HG03175 (cell line): ENCODE results near the gene RAB29.

Experiments
- ATAC-seq: cut with Tn5 transposase; IDR thresholded peaks from one replicate; pipeline ENCODE4 v1.9.1; 2021; ENCODE audit warnings: mild to moderate bottlenecking, moderate library complexity; ENCODE audit not compliant: unreplicated experiment

RAB29 gene

DNA sequence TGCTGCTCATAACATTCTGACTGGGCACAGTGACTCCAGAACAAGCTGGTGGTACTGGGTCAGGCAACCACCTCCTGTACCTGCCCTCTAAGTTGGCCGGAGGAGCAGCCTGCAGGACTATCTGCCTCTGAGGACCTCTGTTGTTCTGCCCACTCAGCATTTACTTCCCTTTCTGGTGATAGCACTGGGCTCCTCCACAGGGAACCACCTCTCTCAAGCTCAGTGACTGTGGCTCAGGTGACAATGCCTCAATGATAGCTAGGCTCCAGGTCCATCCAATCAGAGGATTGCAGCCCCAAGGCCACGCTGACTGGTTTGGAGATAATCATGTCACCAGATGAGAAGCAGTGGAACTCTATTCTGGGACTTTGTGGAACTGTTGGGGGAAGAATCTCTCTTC lies 21.9 kb upstream of the RAB29 start:
- ATAC-seq, result no peak

DNA sequence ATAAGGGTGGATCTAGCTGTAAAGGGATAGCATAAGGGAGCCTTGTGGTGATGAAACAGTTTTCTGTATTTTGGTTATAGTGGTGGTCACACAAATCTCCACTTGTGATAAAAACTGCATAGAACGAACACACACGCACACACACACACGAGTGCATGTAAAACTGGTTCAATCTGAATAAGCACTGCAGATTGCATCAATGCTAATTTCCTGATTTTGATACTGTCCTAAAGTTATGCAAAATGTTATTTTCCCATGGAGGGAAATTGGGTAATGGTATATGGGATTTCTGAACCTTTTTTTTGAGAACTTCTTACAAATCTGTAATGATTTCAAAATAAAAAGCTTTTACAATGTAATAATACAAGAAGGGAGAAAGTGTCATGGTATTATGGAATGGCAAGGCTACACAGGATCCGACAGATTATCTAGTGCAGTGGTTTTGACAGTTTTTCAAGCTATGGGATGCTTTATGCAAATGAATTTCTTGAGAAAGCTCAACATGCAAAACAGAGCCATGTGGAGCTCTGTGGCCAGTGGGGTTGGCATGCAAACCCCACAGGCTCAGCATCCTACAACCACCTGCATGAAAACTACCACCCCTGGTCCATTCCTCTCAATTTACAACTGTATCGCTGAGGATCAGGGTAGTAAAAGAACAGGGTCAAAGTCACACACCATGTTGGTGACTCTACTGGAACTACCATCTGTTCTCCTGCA lies 18.9 kb upstream of the RAB29 start:
- peak; percentile 63 for ATAC-seq

DNA sequence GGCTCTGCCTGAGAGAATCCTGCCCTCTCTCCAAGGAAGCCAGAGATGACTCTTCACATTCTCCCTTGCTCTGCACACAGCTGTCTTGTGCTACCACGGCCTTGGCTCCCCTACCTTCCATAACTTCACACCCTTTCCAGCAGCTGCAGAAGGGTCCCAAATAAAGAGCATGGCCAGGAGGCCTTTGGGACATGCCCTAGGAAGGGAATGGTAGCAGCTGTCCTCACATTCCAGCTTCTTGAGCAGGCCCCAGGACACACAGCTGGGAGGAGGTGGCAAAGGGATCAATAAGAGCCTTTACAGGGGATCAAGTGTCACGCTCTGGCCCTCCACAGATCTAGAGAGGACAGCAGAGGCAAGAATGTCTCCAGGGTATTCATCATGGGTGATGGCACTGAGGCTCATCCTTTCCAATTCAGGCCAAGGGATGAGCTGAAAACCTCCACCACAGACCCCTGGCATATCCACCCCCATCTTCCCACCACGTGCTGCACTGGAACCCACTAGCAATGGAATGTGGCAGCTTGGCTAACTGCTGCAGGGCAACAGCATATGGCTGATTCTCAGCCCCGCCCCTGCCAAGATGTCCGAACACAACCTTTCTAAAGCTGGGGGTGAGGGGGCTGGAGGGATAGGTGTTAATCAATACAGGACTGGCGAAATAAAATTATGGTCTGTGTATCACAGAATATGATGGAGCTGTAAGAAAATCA lies 17.8 kb upstream of the RAB29 start:
- ATAC-seq, result no peak

DNA sequence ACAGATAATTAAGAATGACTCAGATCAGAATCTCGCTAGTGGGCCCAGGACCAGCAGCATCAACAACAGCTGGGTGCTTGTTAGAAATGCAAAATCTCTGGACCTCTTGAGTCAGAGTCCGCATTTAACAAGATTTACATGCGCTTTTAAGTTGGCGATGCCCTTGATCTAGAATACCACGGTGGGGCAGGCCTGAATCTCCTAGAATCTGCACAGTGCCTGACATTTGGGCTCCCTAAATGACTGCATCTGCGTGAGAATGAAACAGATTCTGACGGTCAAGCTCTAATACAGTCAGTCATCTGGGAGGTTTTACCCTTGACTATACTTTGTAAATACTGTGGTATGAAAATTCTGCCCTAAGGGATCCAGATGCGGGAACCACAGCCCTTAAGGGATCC lies 17.2 kb upstream of the RAB29 start:
- ATAC-seq, result no peak

DNA sequence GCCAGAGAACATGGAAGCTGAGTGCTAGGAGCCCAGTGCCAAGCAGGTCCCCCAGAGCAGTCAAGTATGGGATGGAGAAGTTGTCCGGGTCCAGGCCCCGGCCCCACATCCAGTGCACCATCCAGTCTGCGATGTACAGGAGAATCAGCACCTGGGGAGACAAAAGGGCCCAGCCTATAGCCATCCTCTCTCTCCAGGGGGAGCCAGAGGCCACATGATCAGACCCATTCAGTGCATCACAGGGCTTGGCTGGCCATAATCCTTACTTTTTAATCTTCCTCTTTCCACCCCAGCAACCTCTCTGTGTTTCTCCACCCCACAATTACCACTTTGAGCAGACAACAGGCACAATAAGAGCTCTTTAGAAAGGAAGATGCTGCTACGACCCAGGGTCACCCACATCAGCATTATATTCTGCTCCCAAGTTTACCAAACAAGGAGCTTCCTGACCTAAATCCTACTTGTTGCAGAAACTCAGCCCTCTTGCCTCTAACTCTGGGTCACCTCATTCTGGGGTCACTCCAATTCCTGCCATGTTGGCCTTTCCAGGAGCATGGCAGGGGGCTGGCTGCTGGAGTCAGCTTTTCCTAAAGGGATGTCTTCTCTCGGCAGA lies 16.4 kb upstream of the RAB29 start:
- ATAC-seq, result no peak

DNA sequence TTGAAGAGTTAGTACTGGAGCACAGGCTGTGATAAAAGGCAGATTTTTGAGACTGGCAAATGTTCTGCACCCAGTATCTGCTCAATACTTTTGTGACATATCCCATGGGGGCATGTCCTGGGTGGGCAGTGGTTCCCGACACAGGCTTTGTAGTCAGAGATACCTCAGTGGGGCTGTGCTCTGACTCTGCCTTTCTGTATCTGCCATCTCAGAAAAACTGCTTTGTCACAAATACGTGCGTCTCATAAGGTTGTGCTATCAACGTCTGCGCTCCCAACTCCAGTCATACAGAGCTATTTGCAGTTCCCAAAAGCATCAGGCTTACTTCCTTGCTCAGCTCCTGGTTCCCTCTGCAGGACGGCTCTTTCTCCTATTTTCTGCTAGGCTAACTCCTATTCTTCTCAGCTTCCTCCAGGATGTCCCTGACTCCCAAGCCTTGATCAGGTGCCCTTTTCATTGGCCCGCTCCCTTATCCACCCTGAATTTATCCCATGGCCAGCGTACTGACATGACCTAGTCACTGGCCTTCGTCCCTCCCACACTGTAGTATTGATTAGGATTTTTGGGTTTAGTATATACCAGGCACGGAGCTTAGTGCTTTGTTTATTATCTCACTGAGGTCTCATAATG lies 12.1 kb upstream of the RAB29 start:
- no peak for ATAC-seq

DNA sequence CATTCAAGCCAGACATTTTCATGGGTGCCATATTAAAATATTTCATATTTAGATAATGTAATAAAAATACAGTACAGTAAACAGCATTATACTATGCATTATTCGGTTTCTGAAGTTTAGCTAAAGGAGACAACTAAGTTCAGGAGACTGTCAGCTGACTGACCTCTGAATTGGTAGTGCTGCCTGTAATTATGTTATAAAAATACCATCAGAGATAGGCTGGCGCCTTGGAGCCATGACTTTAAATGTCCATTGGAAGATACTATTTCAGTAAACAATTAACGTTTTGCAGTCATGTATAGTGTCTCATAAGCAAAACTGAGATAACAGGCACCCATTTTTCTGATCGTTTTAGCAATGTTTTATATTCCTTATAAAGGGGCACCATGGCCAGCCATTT lies 11.3 kb upstream of the RAB29 start:
- ATAC-seq, result no peak

DNA sequence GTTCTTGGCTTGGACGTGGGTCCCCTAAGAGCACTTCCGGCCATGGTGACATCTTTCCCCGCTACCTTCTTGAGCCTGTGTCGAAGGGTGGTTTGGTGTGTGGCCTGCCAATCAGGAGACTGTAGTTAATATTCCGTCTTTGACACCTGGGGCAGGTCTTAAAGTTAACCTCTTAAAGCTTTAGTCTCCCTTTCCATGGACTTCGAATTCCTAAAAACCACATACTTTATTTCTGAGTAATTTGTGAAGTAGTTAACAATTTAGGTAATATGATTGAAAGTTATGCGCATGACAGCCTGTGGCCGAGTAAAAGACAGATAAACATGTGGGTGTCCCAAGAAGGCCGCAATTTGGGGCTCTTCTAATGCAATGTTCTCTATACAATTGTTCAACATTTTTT lies 10.2 kb upstream of the RAB29 start:
- ATAC-seq, result no peak

DNA sequence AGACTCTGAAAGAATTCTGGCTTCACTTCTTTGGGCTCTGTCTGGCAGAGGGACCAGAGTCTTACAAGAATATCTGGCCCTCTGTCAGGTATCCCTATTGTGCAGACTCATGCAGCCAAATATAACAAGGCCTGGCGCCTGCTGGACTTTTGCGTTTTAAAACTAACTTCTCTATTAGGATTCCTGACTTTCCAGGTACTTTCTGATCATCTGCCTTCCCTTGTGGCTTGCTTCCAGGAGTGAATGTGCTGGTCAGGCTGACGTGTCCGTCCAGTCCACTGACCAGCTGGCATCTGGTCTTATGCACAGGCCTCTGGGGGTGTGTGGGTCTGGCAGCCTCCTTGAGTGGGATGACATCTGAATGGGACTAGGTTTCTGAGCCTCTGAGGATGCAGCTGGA lies 8.6 kb upstream of the RAB29 start:
- ATAC-seq, result no peak

DNA sequence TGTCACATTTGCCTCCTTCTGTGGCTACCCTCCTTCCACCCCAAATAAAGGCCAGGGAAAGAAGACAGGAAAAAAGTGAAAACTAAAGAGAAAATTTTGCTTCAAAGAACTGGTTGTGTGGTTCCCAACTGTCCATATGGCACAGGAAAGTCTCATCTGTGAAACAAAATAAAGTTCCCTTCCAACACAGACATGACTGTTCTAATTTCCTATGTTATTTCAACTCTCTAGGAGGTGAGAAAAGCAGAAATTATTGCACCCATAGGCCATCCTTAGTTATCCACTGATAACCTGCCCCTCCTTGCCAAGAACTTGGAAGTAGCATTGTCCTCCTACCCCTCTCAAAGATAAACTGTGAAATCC lies 8.1 kb upstream of the RAB29 start:
- no peak for ATAC-seq

DNA sequence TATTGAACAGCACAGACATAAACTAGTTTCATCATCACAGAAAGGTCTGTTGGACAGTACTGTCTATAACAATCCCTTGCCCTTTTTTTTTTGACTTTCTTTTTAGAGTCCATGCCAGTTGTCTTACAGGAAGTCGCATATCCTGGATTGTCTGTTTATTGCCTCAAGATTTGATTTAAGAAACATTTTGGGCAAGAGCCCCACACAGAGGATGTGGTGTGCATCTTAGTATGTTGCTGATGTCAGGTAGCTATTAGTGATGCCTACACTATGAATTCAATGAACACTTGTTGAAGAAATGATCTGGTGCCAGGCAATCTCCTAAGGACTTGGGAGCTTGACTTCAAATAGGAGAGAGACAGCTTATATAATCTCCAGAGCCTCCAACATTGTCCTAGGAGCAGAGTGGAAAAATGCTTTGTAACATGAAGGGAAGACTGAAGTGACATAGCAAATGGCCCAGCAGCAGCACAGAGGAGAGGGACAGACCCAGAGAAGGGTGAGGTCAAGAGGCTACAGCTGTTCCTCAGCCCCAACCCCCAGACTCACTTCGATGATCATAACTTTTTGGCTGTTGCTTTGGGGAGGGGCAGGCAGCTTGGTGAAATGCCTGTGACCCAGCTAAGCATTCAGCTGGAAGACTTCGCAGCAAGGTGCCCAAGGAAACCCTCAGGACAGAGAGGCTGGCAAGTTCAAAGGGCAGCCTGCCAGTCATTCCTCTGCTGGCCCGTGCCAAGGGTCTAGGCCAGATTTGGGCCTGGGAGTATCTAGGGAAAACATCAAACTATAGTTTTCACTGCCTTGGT lies 7.5 kb upstream of the RAB29 start:
- no peak for ATAC-seq

DNA sequence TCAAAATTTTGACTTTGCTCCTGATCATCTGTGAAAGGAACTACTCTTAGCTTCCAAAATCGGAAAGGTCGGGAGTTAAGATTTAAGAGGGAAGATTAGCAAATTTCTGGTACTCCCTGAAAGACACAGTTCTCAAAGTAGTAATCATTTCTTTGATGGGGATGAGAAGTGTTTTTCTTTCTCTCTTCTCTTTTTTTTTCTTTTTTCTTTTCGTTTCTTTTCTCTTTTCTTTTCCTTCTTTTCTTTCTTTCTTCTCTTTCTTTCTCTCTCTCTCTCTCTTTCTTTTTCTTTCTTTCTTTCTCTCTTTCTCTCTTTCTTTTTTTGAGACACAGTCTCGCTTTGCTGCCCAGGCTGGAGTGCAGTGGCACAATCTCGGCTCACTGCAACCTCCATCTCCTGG lies 5.1 kb upstream of the RAB29 start:
- ATAC-seq, result no peak

DNA sequence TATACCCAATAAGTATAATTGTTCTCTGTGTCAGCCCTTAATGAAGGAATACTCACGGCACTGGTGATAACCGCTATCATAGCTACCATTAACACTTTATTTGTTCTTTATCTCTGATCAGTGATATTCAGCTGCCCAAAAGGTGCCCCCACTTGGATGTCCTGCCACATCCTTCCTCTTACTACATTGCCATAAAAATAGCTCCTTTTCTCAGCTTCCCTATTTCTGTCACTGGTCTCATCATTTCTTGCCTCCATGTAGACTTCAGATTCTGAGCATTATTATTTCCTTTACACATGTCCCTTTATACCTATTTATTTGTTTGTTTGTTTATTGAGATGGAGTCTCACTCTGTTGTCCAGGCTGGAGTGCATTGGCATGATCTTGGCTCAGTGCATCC lies 2.7 kb upstream of the RAB29 start:
- ATAC-seq, result no peak

DNA sequence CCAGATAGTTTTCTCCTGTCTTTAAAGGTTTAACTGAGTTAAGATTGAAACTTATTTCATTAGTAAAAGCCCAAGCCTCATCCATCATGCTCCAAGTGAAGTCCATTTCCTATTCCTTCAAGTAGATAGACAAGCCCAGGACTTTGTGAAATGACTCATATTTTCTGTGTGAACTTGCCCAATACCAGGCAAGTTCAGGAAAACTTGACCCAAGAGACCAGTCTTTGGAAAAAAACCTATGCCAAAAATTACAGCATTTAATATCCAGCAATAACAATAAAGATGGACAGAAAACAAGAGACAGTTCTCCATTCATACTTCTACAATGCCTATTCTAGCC lies 405 bp upstream of the RAB29 start:
- ATAC-seq, result no peak

DNA sequence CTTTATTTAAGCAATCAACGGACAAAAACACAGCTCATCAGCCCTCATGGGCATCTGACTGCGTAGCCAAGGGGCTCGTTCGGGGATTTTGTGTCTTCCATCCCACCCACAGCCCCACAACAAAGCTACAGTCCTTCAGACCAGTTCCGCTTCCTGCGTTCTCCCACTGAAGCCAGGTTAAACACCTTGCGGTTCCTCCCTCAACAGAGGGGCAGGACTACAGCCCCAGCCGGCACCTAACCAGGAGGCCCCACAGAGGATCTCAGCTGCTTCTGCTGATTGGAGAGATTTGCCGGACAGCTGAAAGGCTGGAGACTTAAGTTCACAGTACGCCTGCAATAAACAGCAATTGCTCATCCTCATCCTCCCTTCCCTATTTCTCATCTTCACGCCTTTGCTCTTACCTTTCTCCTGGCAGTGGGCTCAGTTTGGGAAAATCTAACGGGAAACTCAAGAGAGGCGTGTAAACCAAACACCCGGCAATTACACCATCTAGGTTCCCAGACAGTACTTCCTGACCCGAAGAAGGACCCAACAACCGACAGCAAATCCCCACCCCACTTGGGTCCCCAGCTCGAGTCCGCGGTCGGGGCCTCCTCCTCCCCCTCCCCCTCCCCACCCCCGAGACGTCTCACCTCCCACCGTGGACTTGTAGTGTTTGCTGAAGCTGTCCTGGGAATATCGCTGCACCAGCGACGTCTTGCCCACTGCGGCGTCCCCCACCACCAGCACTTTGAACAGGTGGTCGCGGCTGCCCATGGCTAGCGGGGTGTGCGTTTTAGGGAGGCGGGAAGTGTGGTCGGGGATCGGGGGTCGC lies 876 bp downstream of the RAB29 start:
- peak; percentile 37 for ATAC-seq

DNA sequence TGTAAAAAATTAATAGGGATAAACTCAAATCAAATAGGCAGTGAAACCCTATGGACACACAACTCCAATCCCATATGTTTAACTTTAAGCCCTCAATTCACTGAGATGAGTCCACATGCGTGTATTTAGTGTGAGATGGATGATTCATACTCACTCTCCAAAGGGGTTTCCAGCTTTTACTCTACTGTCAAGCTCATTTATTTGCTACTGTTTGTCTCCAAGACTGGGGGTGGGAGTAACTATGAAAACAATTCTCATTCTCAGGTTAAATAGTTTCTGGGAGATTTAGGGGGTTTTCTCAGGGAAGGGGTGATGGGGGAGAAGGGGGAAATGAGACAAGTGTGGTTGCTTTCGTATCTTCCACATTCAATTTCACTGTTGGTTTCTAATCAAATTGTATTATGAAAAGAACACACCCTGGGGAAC lies 2.7 kb downstream of the RAB29 start:
- ATAC-seq, result no peak

DNA sequence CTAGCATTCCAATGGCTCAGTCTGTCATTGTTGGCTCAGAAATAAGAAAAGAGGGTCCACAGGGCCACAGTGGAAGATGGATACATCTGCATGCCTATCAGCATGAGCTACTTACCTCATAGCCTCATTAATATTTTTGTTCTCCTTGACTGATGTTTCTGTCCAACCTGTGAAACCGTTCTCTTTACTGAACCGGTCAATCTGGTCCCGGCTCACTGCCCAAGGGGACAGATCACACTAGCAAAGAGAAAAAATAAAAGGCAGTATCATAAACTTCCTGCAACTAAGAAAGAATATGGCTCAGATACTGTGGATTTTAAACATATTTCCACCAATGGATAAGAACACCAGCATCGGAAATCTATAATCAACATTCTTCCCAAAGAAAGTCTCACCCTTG lies 4.7 kb downstream of the RAB29 start:
- ATAC-seq, result no peak

DNA sequence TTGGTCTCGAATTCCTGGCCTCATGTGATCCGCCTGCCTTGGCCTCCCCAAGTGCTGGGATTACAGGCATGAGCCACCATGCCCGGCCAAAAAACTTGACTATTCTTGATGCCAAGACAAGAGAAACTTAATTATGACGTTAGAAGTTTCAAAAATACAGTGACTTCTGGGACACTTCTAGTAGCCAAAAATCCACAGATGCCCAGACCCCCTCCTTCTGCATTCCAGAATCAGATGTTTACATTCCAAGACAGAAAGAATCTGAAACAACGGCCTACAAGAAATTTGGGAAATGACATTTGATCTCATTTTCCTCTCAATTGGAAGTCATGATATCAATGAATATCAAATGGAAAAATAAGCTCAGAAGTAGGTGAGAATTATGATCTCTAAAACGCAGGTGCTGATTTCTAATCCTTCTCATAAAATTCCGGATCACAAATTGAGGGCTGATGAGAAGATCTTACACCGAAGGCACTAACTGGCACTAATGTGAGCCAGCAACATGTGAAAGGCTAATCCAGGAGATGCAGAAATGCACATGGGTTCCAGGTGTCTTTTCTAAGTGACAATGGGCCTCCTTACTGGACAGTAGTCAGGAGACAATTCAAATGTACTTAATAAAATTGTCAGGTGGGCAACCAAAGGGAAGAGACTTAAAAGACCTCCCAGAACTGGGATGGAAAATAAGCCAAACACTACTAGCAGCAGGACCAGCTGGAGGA lies 5.5 kb downstream of the RAB29 start:
- no peak for ATAC-seq

DNA sequence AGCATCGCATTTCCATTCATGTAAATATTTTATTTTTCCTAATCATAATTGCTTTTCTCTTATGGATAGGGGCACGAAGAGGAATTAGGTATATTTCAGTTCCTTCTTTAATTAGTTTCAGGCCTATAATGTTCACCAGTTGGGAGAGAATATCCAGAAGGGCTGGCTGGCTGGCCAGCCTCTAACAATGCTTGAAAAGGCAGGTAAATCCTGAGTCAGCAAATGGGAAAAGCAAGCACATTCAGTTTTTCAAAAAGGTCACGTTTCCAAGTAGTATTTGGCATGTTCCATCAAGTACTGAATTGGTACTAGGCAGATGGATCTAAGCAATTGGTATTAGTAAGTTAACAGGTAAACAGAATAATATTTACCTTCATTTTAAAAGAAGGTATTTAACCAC lies 8.0 kb downstream of the RAB29 start:
- ATAC-seq, result no peak

DNA sequence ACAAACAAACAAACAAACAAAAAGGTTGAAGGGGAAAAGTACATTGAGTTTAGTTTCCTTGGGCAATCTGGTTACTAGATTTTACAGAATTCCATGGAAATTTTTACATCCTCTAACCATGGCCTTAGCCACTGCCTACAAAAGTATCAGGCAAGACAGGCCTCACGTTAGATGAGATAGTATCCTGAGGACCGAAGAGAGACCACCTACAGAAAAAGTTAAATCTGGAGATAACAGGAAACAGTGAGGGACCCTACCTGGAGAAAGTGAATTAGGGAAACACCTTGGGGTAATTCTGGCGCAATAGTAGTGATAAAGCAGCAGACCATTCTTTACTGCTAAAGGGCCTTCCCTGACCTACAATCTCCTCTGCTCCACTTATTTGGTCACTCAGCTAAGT lies 8.7 kb downstream of the RAB29 start:
- ATAC-seq, result no peak
